MM.1S (cell line): ENCODE measurements around the gene NDFIP1.

Source experiments
- DNase-seq: peaks from one replicate; pipeline ENCODE4 v3.0.0-alpha.2; 2015
- H2AFZ ChIP-seq: fragments of 300-600 bp; sonication (generic); 2 replicates; pipeline ENCODE4 v1.6.0; 2016; ENCODE audit warnings: antibody characterized with exemption, low read length
- H3F3A ChIP-seq: fragments of 300-600 bp; sonication (generic); 2 replicates; pipeline ENCODE4 v1.6.1; 2016; ENCODE audit warnings: mild to moderate bottlenecking, antibody characterized with exemption, low read length, moderate library complexity, mixed read lengths; ENCODE audit not compliant: insufficient read depth
- H3K27ac ChIP-seq: fragments of 300-600 bp; sonication (generic); 2 replicates; pipeline ENCODE4 v1.5.1; 2016; ENCODE audit warnings: mild to moderate bottlenecking, low read length
- H3K27me3 ChIP-seq: fragments of 300-600 bp; sonication (generic); replicated peaks from 2 replicates; pipeline ENCODE4 v1.6.0; 2016; ENCODE audit warnings: low read length; ENCODE audit not compliant: insufficient read depth
- H3K36me3 ChIP-seq: fragments of 300-600 bp; sonication (generic); replicated peaks from 2 replicates; pipeline ENCODE4 v1.6.1; 2016; ENCODE audit warnings: mild to moderate bottlenecking, low read length, mixed read lengths; ENCODE audit not compliant: insufficient read depth
- H3K4me1 ChIP-seq: fragments of 300-600 bp; sonication (generic); 2 replicates; pipeline ENCODE4 v1.6.1; 2016; ENCODE audit warnings: low read length, mixed read lengths
- H3K4me2 ChIP-seq: fragments of 300-600 bp; sonication (generic); 2 replicates; pipeline ENCODE4 v1.6.0; 2016; ENCODE audit warnings: low read depth, low read length
- H3K4me3 ChIP-seq: fragments of 300-600 bp; sonication (generic); 2 replicates; pipeline ENCODE4 v1.5.1; 2016; ENCODE audit warnings: low read length, mixed read lengths
- H3K79me2 ChIP-seq: fragments of 300-600 bp; sonication (generic); 2 replicates; pipeline ENCODE4 v1.6.1; 2016; ENCODE audit warnings: mixed run types, low read length, mixed read lengths
- H3K9ac ChIP-seq: fragments of 300-600 bp; sonication (generic); 2 replicates; pipeline ENCODE4 v1.6.1; 2016; ENCODE audit warnings: low read length, mixed read lengths
- H3K9me2 ChIP-seq: fragments of 300-600 bp; sonication (generic); replicated peaks from 2 replicates; pipeline ENCODE4 v1.6.1; 2016; ENCODE audit warnings: mild to moderate bottlenecking, low read length, mixed read lengths; ENCODE audit not compliant: insufficient read depth
- H3K9me3 ChIP-seq: fragments of 300-600 bp; sonication (generic); replicated peaks from 2 replicates; pipeline ENCODE4 v1.6.1; 2016; ENCODE audit warnings: mild to moderate bottlenecking, low read length, mixed read lengths; ENCODE audit not compliant: insufficient read depth
- H4K20me1 ChIP-seq: fragments of 300-600 bp; sonication (generic); 2 replicates; pipeline ENCODE4 v1.6.1; 2016; ENCODE audit warnings: mild to moderate bottlenecking, low read length, moderate library complexity, mixed read lengths; ENCODE audit not compliant: insufficient read depth
- EZH2 ChIP-seq: fragments of 300-600 bp; sonication (generic); optimal IDR thresholded peaks from 2 replicates; pipeline ENCODE3; 2017; ENCODE audit warnings: low read depth, mild to moderate bottlenecking, antibody characterized with exemption, low read length, mixed read lengths
- EZH2phosphoT487 ChIP-seq: fragments of 300-600 bp; sonication (generic); IDR thresholded peaks from 2 replicates; pipeline ENCODE4 v1.6.1; 2018; ENCODE audit warnings: antibody characterized with exemption, low read length
- TF ChIP-seq, protein P1 (sequence below): fragments of 300-600 bp; sonication (generic); IDR thresholded peaks from 2 replicates; pipeline ENCODE4 v1.5.1; 2016; ENCODE audit warnings: antibody characterized with exemption, low read length, mixed read lengths

Gene NDFIP1

DNA sequence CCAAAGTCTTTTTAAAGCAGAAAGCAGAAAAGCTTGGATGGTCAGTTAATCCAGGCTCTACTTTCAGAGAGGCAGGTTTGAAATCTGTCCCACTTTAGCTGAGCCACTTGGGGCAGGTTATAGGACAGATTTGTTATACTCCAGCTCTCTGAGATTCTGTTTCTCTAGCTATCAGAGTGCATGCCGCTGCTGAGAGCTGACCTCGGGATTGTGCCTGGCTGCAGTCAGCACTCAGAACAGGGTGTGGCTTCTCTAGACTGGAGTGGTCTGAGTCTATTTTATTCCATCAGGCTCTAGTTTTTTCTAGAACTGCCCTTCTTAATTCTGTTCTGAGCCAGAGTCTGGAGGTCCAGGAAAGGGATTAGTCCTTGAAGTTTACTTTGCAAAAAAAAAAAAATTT, 67.7 kb downstream of the NDFIP1 start:
- no peaks in the 10 kb centered on the region for H3K9me3 ChIP-seq
- H2AFZ ChIP-seq: no peak overlapping the region
- no peak overlapping the region for H3K4me3 ChIP-seq
- no peaks in the 10 kb centered on the region for H3K9me2 ChIP-seq
- H3K36me3 ChIP-seq: no peaks in the 10 kb centered on the region
- no peak overlapping the region for H3K4me2 ChIP-seq
- DNase-seq: no peak
- H3K4me1 ChIP-seq: no peaks in the 10 kb centered on the region
- H4K20me1 ChIP-seq: no peaks in the 10 kb centered on the region
- H3K27ac ChIP-seq: no peak overlapping the region
- no peaks in the 10 kb centered on the region for H3K79me2 ChIP-seq
- H3F3A ChIP-seq: no peaks in the 10 kb centered on the region
- TF ChIP-seq EZH2phosphoT487: no peak
- TF ChIP-seq, protein P1, sequence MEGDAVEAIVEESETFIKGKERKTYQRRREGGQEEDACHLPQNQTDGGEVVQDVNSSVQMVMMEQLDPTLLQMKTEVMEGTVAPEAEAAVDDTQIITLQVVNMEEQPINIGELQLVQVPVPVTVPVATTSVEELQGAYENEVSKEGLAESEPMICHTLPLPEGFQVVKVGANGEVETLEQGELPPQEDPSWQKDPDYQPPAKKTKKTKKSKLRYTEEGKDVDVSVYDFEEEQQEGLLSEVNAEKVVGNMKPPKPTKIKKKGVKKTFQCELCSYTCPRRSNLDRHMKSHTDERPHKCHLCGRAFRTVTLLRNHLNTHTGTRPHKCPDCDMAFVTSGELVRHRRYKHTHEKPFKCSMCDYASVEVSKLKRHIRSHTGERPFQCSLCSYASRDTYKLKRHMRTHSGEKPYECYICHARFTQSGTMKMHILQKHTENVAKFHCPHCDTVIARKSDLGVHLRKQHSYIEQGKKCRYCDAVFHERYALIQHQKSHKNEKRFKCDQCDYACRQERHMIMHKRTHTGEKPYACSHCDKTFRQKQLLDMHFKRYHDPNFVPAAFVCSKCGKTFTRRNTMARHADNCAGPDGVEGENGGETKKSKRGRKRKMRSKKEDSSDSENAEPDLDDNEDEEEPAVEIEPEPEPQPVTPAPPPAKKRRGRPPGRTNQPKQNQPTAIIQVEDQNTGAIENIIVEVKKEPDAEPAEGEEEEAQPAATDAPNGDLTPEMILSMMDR: no peak
- TF ChIP-seq EZH2: no peak
- H3K27me3 ChIP-seq: no peaks in the 10 kb centered on the region
- no peak overlapping the region for H3K9ac ChIP-seq

DNA sequence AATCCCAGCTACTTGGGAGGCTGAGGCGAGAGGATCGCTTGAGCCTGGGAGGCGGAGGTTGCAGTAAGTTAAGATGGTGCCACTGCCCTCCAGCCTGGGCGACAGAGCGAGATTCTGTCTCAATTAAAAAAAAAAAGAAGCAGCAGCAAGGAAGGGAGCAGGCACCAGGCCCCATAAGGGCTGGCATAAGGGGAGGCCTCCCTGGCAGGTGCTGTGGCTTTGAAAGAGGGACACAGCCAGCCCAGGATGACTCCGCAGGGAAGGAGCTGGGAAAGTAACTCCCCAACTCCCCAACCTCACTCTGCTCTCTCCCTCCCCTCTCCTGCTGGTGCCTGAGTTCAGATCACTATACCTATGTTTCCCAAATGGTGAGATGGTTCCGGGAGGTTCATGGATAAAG, 70.1 kb downstream of the NDFIP1 start:
- no peaks in the 10 kb centered on the region for H3K36me3 ChIP-seq
- no peaks in the 10 kb centered on the region for H3K27me3 ChIP-seq
- TF ChIP-seq, protein P1: no peak
- no peak for TF ChIP-seq EZH2
- no peak for TF ChIP-seq EZH2phosphoT487
- no peak overlapping the region for H3K27ac ChIP-seq
- H3K9ac ChIP-seq: no peak overlapping the region
- no peaks in the 10 kb centered on the region for H3K4me1 ChIP-seq
- H3K9me3 ChIP-seq: no peaks in the 10 kb centered on the region
- no peaks in the 10 kb centered on the region for H3K79me2 ChIP-seq
- no peak overlapping the region for H3K4me3 ChIP-seq
- no peak for DNase-seq
- H3K4me2 ChIP-seq: no peak overlapping the region
- H2AFZ ChIP-seq: no peak overlapping the region
- H3K9me2 ChIP-seq: no peaks in the 10 kb centered on the region
- H3F3A ChIP-seq: no peaks in the 10 kb centered on the region
- H4K20me1 ChIP-seq: no peaks in the 10 kb centered on the region

DNA sequence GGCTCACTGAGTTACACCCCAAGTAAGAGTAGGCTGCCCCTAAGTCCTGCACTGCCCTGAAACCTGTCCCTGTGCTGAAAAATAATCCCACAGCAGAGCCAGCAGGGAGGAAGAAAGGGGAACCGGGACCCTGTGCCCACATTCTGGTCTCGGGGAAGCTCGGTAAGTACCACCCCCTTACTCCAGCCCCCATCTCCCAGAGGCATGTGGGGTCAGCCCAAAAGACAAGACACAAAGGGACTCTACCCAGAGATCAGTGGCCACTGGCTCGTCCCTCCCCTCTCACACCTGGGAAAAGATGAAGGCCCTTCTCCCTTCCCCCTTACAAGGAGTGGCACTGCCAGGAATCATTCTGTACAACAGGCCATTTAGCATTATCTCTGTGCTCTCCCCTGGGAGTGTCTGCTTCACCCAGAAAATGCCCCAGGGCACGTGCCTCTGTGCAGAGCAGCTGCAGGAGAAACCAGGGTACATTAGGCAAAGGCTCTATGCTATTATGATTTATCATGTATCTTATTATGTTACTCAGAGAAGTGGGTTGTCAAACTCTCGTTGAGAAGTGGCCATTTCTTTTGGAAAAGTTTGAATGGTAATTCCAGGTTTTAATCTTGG, 71.3 kb downstream of the NDFIP1 start:
- H3K27me3 ChIP-seq: no peaks in the 10 kb centered on the region
- H2AFZ ChIP-seq: no peak overlapping the region
- H3K9me3 ChIP-seq: no peaks in the 10 kb centered on the region
- H3K4me1 ChIP-seq: no peaks in the 10 kb centered on the region
- H3K4me3 ChIP-seq: no peak overlapping the region
- no peak for DNase-seq
- H3K9ac ChIP-seq: no peak overlapping the region
- no peaks in the 10 kb centered on the region for H3K36me3 ChIP-seq
- H3K27ac ChIP-seq: no peak overlapping the region
- H4K20me1 ChIP-seq: no peaks in the 10 kb centered on the region
- H3K4me2 ChIP-seq: no peak overlapping the region
- H3F3A ChIP-seq: no peaks in the 10 kb centered on the region
- TF ChIP-seq EZH2: no peak
- H3K79me2 ChIP-seq: no peaks in the 10 kb centered on the region
- no peaks in the 10 kb centered on the region for H3K9me2 ChIP-seq

DNA sequence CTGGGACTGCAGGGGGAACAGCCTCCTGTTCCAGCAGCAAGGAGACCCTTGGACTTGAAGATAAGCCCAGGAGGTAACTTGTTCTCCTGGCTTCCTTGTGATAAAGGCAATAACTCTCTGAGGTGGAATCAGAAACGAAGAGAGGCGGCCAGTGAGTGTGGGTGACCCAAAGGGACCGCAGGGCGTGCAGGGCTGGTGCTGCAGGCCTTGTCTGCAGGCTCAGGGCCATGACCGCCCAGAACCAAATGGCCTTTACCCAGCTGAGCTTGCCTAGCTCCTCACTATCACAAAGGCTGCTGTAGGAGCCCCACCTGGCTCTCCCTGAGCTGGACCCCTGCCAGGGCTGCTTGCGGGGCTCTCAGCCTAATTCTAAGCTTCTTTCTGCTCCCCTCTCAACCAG, 72.5 kb downstream of the NDFIP1 start:
- H3K4me1 ChIP-seq: no peaks in the 10 kb centered on the region
- no peak overlapping the region for H3K27ac ChIP-seq
- no peaks in the 10 kb centered on the region for H3K9me2 ChIP-seq
- no peaks in the 10 kb centered on the region for H3K27me3 ChIP-seq
- no peaks in the 10 kb centered on the region for H4K20me1 ChIP-seq
- no peaks in the 10 kb centered on the region for H3K9me3 ChIP-seq
- no peak overlapping the region for H3K9ac ChIP-seq
- no peaks in the 10 kb centered on the region for H3K79me2 ChIP-seq
- no peak for DNase-seq
- no peak overlapping the region for H3K4me2 ChIP-seq
- H2AFZ ChIP-seq: no peak overlapping the region
- no peaks in the 10 kb centered on the region for H3F3A ChIP-seq
- no peak overlapping the region for H3K4me3 ChIP-seq
- TF ChIP-seq EZH2 (no peak), EZH2phosphoT487 (no peak)
- no peaks in the 10 kb centered on the region for H3K36me3 ChIP-seq
